MM.1S (cell line): ENCODE measurements around the gene OGFOD3.

Experiments
- DNase-seq: peaks from one replicate; pipeline ENCODE4 v3.0.0-alpha.2; 2015
- H2AFZ ChIP-seq: fragments of 300-600 bp; sonication (generic); 2 replicates; pipeline ENCODE4 v1.6.0; 2016; ENCODE audit warnings: antibody characterized with exemption, low read length
- H3F3A ChIP-seq: fragments of 300-600 bp; sonication (generic); 2 replicates; pipeline ENCODE4 v1.6.1; 2016; ENCODE audit warnings: mild to moderate bottlenecking, antibody characterized with exemption, low read length, moderate library complexity, mixed read lengths; ENCODE audit not compliant: insufficient read depth
- H3K27ac ChIP-seq: fragments of 300-600 bp; sonication (generic); 2 replicates; pipeline ENCODE4 v1.5.1; 2016; ENCODE audit warnings: mild to moderate bottlenecking, low read length
- H3K27me3 ChIP-seq: fragments of 300-600 bp; sonication (generic); replicated peaks from 2 replicates; pipeline ENCODE4 v1.6.0; 2016; ENCODE audit warnings: low read length; ENCODE audit not compliant: insufficient read depth
- H3K36me3 ChIP-seq: fragments of 300-600 bp; sonication (generic); replicated peaks from 2 replicates; pipeline ENCODE4 v1.6.1; 2016; ENCODE audit warnings: mild to moderate bottlenecking, low read length, mixed read lengths; ENCODE audit not compliant: insufficient read depth
- H3K4me1 ChIP-seq: fragments of 300-600 bp; sonication (generic); 2 replicates; pipeline ENCODE4 v1.6.1; 2016; ENCODE audit warnings: low read length, mixed read lengths
- H3K4me2 ChIP-seq: fragments of 300-600 bp; sonication (generic); 2 replicates; pipeline ENCODE4 v1.6.0; 2016; ENCODE audit warnings: low read depth, low read length
- H3K4me3 ChIP-seq: fragments of 300-600 bp; sonication (generic); 2 replicates; pipeline ENCODE4 v1.5.1; 2016; ENCODE audit warnings: low read length, mixed read lengths
- H3K79me2 ChIP-seq: fragments of 300-600 bp; sonication (generic); 2 replicates; pipeline ENCODE4 v1.6.1; 2016; ENCODE audit warnings: mixed run types, low read length, mixed read lengths
- H3K9ac ChIP-seq: fragments of 300-600 bp; sonication (generic); 2 replicates; pipeline ENCODE4 v1.6.1; 2016; ENCODE audit warnings: low read length, mixed read lengths
- H3K9me2 ChIP-seq: fragments of 300-600 bp; sonication (generic); replicated peaks from 2 replicates; pipeline ENCODE4 v1.6.1; 2016; ENCODE audit warnings: mild to moderate bottlenecking, low read length, mixed read lengths; ENCODE audit not compliant: insufficient read depth
- H3K9me3 ChIP-seq: fragments of 300-600 bp; sonication (generic); replicated peaks from 2 replicates; pipeline ENCODE4 v1.6.1; 2016; ENCODE audit warnings: mild to moderate bottlenecking, low read length, mixed read lengths; ENCODE audit not compliant: insufficient read depth
- H4K20me1 ChIP-seq: fragments of 300-600 bp; sonication (generic); 2 replicates; pipeline ENCODE4 v1.6.1; 2016; ENCODE audit warnings: mild to moderate bottlenecking, low read length, moderate library complexity, mixed read lengths; ENCODE audit not compliant: insufficient read depth
- EZH2 ChIP-seq: fragments of 300-600 bp; sonication (generic); optimal IDR thresholded peaks from 2 replicates; pipeline ENCODE3; 2017; ENCODE audit warnings: low read depth, mild to moderate bottlenecking, antibody characterized with exemption, low read length, mixed read lengths
- EZH2phosphoT487 ChIP-seq: fragments of 300-600 bp; sonication (generic); IDR thresholded peaks from 2 replicates; pipeline ENCODE4 v1.6.1; 2018; ENCODE audit warnings: antibody characterized with exemption, low read length
- TF ChIP-seq, protein P1 (sequence below): fragments of 300-600 bp; sonication (generic); IDR thresholded peaks from 2 replicates; pipeline ENCODE4 v1.5.1; 2016; ENCODE audit warnings: antibody characterized with exemption, low read length, mixed read lengths

The OGFOD3 gene

DNA sequence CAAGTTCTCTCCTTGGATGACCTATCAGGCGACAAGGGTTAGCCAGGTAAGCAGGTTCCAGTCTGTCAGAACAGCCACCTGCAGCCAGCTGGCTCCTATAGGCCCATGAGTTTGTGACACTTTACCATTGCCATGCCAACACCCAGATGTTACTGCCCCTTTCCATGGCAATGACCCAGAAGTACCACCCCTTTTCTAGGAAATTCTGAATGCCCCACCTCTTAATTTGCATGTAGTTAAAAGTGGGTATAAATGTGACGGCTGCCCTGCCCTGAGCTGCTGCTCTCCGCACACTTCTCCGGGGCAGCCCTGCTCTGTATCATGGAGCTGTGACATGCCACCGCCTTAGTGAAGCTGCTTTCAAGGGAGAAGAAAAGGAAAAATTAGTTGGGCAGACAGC is 74.8 kb downstream of the OGFOD3 start:
- TF ChIP-seq, protein P1, sequence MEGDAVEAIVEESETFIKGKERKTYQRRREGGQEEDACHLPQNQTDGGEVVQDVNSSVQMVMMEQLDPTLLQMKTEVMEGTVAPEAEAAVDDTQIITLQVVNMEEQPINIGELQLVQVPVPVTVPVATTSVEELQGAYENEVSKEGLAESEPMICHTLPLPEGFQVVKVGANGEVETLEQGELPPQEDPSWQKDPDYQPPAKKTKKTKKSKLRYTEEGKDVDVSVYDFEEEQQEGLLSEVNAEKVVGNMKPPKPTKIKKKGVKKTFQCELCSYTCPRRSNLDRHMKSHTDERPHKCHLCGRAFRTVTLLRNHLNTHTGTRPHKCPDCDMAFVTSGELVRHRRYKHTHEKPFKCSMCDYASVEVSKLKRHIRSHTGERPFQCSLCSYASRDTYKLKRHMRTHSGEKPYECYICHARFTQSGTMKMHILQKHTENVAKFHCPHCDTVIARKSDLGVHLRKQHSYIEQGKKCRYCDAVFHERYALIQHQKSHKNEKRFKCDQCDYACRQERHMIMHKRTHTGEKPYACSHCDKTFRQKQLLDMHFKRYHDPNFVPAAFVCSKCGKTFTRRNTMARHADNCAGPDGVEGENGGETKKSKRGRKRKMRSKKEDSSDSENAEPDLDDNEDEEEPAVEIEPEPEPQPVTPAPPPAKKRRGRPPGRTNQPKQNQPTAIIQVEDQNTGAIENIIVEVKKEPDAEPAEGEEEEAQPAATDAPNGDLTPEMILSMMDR, result no peak
- Histone ChIP-seq H3K9ac (no peak overlapping the region), H4K20me1 (no peaks in the 10 kb centered on the region), H2AFZ (no peak overlapping the region), H3K27ac (no peak overlapping the region), H3K9me3 (no peaks in the 10 kb centered on the region), H3K4me2 (no peak overlapping the region), H3K4me1 (no peaks in the 10 kb centered on the region), H3K9me2 (no peaks in the 10 kb centered on the region), H3K36me3 (no peaks in the 10 kb centered on the region), H3F3A (no peaks in the 10 kb centered on the region), H3K4me3 (no peak overlapping the region), H3K79me2 (no peaks in the 10 kb centered on the region), H3K27me3 (no peaks in the 10 kb centered on the region)
- DNase-seq, result no peak

DNA sequence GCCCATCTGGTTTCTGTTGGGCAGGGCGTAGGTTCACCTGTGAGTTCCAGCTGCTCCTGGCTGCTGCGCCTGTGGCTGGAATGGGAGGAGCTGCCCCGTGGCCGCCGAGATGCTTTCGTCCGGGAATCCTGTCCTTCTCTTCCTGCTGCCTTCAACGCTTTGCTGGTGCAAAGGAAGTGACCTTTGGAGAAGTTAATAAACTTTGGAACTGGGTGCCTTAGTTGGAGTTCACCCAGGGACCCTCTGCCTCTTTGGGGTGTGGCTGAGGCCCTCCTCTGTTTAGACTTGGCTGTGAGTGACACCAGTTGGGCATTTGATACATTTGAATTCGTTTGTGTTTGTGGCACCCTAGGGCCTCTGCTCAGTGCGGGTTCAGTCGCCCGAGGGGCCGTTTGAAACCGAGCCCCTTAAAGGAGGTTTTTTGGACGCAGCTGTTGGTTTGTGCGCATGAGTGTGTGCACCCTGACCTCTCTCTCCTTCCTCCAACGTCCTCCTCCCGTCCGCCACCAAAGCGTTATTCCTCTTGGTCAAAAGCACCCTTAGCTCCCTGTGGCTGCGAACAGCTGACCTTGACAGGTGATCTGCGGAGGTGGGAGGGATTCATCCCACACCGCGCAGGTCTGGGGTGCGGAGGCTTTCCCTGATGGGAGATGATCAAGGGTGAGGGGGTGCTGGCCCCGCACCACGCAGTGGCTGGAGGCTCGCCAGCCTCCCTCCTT is 75.9 kb downstream of the OGFOD3 start:
- no peak for TF ChIP-seq EZH2
- no peak for TF ChIP-seq EZH2phosphoT487
- TF ChIP-seq, protein P1, result no peak
- H4K20me1 ChIP-seq, result no peaks in the 10 kb centered on the region
- H2AFZ ChIP-seq, result no peak overlapping the region
- no peak overlapping the region for H3K9ac ChIP-seq
- no peak overlapping the region for H3K4me3 ChIP-seq
- H3K36me3 ChIP-seq, result no peaks in the 10 kb centered on the region
- H3K9me2 ChIP-seq, result no peaks in the 10 kb centered on the region
- H3K27ac ChIP-seq, result no peak overlapping the region
- no peak for DNase-seq
- no peaks in the 10 kb centered on the region for H3K9me3 ChIP-seq
- no peaks in the 10 kb centered on the region for H3K79me2 ChIP-seq
- H3K4me1 ChIP-seq, result no peaks in the 10 kb centered on the region
- H3K27me3 ChIP-seq, result no peaks in the 10 kb centered on the region
- no peaks in the 10 kb centered on the region for H3F3A ChIP-seq
- H3K4me2 ChIP-seq, result no peak overlapping the region

DNA sequence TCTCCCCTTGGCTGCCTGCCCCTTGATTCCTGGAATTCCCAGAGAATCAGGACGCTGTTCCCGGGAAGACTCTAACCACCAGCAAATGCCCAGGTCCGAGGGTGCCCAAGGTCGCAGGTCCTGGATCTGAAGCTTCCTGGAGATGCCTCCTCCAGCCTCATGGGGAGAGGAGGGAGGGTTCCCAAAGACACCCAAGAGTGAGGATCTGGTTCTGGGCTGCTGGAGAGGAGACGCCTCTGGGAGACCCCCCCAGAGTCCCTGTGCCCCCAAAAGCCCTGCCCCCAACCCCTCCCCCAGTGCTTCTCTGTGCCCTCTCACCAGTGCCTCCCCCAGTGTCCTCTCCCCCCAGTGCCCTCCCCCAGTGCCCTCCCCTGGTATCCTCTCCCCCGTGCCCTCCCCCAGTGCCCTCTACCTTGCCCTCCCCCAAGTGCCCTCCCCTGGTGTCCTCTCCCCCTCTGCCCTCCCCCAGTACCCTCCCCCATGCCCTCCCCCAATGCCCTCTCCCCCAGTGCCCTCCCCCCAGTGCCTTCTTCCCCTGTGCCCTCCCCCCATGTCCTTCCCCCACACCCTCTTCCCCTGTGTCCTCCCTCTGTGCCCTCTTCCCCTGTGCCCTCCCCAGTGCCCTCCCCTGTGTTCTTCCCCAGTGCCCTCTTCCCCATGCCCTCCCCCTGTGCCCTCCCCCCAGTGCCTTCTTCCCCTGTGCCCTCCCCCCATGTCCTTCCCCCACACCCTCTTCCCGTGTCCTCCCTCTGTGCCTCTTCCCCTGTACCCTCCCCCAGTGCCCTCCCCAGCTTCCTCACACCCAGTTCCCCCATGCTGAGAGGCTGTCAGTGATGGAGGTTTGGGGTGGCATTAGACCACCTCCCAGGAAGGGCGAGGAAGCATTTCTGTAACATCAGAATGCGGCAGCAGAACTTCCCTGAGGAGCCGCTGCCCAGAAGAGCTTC is 78.5 kb downstream of the OGFOD3 start:
- Histone ChIP-seq H2AFZ (no peak overlapping the region), H3K79me2 (no peaks in the 10 kb centered on the region), H3F3A (peaks cover 13% of the 10 kb centered on the region), H3K27me3 (no peaks in the 10 kb centered on the region), H3K36me3 (no peaks in the 10 kb centered on the region), H3K4me2 (no peak overlapping the region), H4K20me1 (no peaks in the 10 kb centered on the region), H3K9me2 (no peaks in the 10 kb centered on the region), H3K9ac (no peak overlapping the region), H3K4me3 (no peak overlapping the region), H3K9me3 (no peaks in the 10 kb centered on the region), H3K4me1 (peaks cover 5% of the 10 kb centered on the region; the same call in 1 of the 2 replicates), H3K27ac (no peak overlapping the region)
- TF ChIP-seq EZH2phosphoT487 (no peak), EZH2 (no peak)
- TF ChIP-seq, protein P1, result no peak
- no peak for DNase-seq
